Calu3 (cell line): Measurements from ENCODE around the gene CACNA2D2. TPM values are rescaled to one million over a fixed set of nuclear protein-coding genes. Genes with fewer than 3 reads are reported as not detected.

Source experiments
- BruUV-seq: library from RNA; stranded (reverse); fragments of 400-500 nt; replicated peaks from 2 replicates; lab custom pipeline; 2021; lab: Mats Ljungman, UMichigan
- CTCF ChIA-PET: fragments of 300-600 bp; sonication (Branson Sonifier 250); formaldehyde crosslinking; loops from one replicate; lab custom pipeline; 2022; ENCODE audit warnings: antibody characterized with exemption; lab: Charles Lee
- DNase-seq: peaks from one replicate; pipeline ENCODE4 v3.0.0; 2022
- H3K27ac Mint-ChIP-seq: one replicate; pipeline ENCODE4 v1.8.0; 2022; ENCODE audit warnings: mixed read lengths; ENCODE audit not compliant: unreplicated experiment
- H3K27me3 Mint-ChIP-seq: one replicate; pipeline ENCODE4 v1.8.0; 2022; ENCODE audit warnings: mixed read lengths; ENCODE audit not compliant: unreplicated experiment
- H3K36me3 Mint-ChIP-seq: one replicate; pipeline ENCODE4 v1.8.0; 2022; ENCODE audit warnings: mild to moderate bottlenecking, moderate library complexity, mixed read lengths; ENCODE audit not compliant: insufficient read depth, unreplicated experiment
- H3K4me1 Mint-ChIP-seq: one replicate; pipeline ENCODE4 v1.8.0; 2022; ENCODE audit warnings: mild to moderate bottlenecking, low read depth, mixed read lengths; ENCODE audit not compliant: unreplicated experiment
- H3K4me3 Mint-ChIP-seq: one replicate; pipeline ENCODE4 v1.8.0; 2022; ENCODE audit warnings: mild to moderate bottlenecking, low read depth, moderate library complexity, mixed read lengths; ENCODE audit not compliant: unreplicated experiment
- H3K9me3 Mint-ChIP-seq: one replicate; pipeline ENCODE4 v1.8.0; 2022; ENCODE audit warnings: low read depth, mixed read lengths; ENCODE audit not compliant: unreplicated experiment
- CTCF ChIP-seq: fragments of 200-600 bp; IDR thresholded peaks from one replicate; pipeline ENCODE4 v1.8.0; 2022; ENCODE audit warnings: antibody characterized with exemption; ENCODE audit not compliant: unreplicated experiment
- intact Hi-C: fragments of 100-400 bp; cut with micrococcal nuclease; formaldehyde crosslinking; loops from one replicate; pipeline ENCODE4 v1.10.0; 2022; ENCODE audit not compliant: unreplicated experiment
- total RNA-seq: library from RNA; stranded (reverse); gene quantifications from 2 replicates; pipeline ENCODE4 v1.2.3, GENCODE V29; 2022

The CACNA2D2 gene
- total RNA-seq, 1 experiment from 2014 or later = 0.12 TPM

DNA sequence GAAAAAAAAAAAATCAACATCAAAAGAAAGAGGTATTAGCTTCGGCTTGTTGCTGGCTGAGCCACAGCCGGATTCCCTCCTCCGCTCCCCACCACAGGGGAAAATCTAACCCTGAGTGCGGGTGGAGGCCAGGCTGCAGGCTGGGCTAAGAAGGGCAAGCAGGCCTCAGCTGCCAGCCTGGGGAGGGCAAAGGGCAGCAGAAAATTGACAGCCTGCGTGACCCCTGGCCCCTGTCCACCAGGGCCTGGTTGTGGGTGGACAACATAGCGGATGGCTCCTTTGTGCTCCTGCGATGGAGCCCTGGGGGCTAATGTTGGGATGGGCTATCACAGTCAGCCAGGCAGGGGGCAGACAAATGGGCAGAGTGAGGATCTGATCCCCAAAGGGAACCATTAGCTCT lies 25.4 kb downstream of the CACNA2D2 start:
- intact Hi-C loops = no loop called here
- no peak overlapping the region for H3K27ac Mint-ChIP-seq
- DNase-seq = no peak
- peaks cover 2% of the 10 kb centered on the region for H3K9me3 Mint-ChIP-seq
- no peaks in the 10 kb centered on the region for H3K4me1 Mint-ChIP-seq
- no peaks in the 10 kb centered on the region for H3K36me3 Mint-ChIP-seq
- no peak overlapping the region for H3K4me3 Mint-ChIP-seq
- no peak for TF ChIP-seq CTCF
- H3K27me3 Mint-ChIP-seq = peaks cover 67% of the 10 kb centered on the region
- BruUV-seq = no TSS peak
- CTCF ChIA-PET = no interaction called here

DNA sequence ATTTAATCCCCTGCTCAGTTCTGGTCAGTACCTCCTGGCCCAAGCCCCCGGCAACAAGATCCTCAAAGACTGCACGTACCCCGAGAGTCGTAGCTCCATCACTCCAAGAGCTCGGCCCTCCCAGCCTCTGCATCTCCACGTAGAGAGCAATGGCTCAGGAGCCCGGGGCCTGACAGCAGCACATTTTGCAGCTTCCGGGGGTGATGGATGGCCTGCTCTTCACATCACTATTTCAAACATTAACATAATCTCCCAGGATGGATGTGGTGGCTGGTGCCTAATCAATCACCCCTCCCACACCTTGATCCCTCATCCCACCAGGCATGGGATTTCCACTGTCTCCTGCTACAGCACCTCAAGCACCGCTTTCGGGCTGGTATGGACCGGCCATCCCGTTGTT lies 28.1 kb downstream of the CACNA2D2 start:
- CTCF ChIA-PET = interaction anchor here (0.9 kb wide), 1 partner anchor 17 kb away, joined by 3 read pairs; no protein-coding TSS in a partner anchor
- H3K4me1 Mint-ChIP-seq = no peaks in the 10 kb centered on the region
- DNase-seq = no peak
- no peak for TF ChIP-seq CTCF
- intact Hi-C loops = no loop called here
- H3K9me3 Mint-ChIP-seq = peaks cover 2% of the 10 kb centered on the region
- BruUV-seq = no TSS peak
- H3K27me3 Mint-ChIP-seq = peaks cover 80% of the 10 kb centered on the region
- no peak overlapping the region for H3K27ac Mint-ChIP-seq
- no peak overlapping the region for H3K4me3 Mint-ChIP-seq
- no peaks in the 10 kb centered on the region for H3K36me3 Mint-ChIP-seq

DNA sequence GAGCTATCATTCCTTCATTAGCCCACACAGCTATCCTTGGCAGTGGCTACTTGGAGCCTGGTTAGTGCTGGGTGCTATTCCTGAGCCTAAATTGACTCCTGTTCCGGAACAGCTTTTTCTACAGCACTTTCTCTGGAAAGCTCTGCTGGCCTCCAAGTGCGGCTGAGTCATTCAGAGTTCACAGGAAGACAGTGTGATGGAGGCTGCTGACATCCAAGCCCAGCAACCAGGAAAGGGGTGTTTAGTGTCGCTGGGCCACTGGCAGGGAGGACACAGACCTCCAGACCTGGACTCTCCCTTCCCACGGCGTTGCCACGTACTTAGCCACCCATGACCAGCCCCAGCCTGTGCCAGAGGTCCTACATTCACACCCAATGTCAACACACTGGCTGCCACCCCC lies 28.7 kb downstream of the CACNA2D2 start:
- intact Hi-C loops = no loop called here
- Mint-ChIP-seq H3K36me3 (no peaks in the 10 kb centered on the region), H3K4me1 (no peaks in the 10 kb centered on the region), H3K27me3 (peaks cover 80% of the 10 kb centered on the region), H3K27ac (no peak overlapping the region), H3K9me3 (peaks cover 2% of the 10 kb centered on the region), H3K4me3 (no peak overlapping the region)
- CTCF ChIA-PET = interaction anchor here (0.9 kb wide), 1 partner anchor 17 kb away, joined by 3 read pairs; no protein-coding TSS in a partner anchor
- no TSS peak for BruUV-seq
- no peak for DNase-seq
- no peak for TF ChIP-seq CTCF

DNA sequence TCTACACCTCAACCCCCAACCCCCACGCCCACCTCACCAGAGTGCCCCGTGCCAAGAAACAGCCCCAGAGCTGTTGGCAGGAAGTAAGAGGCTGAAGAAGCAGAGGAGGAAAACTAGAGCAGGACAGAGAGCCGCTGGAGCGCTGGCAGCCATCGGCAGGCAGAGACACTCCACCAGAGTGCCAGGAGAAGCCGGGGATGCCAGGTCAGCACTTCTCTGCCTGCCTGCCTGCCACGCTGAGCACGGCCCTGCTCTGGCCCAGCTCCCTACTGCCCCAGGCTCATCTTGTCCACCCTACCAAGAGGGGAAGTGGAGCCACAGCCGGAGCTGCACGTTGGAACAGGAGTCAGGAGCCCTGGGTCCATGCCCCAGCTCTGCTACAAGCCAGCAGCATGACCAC lies 29.7 kb downstream of the CACNA2D2 start:
- Mint-ChIP-seq H3K36me3 (no peaks in the 10 kb centered on the region), H3K9me3 (no peaks in the 10 kb centered on the region), H3K4me1 (no peaks in the 10 kb centered on the region), H3K4me3 (no peak overlapping the region), H3K27me3 (peaks cover 80% of the 10 kb centered on the region), H3K27ac (no peak overlapping the region)
- intact Hi-C loops = no loop called here
- CTCF ChIA-PET = no interaction called here
- BruUV-seq = no TSS peak
- TF ChIP-seq CTCF = no peak
- no peak for DNase-seq
